GM18511 (cell line): Measurements from ENCODE around the gene KIRREL3.

Experiments
- ATAC-seq: cut with Tn5 transposase; IDR thresholded peaks from one replicate; pipeline ENCODE4 v1.9.1; 2021; ENCODE audit warnings: mild to moderate bottlenecking, moderate library complexity; ENCODE audit not compliant: unreplicated experiment

Gene KIRREL3

GRCh38 chr11:126997641-126998040 lies 2.9 kb downstream of the KIRREL3 start:
- no peak for ATAC-seq

- ATAC-seq, result no peak
Measured at GRCh38 chr11:126997196-126997595, 3.4 kb downstream of the KIRREL3 start.

- ATAC-seq, result no peak
Measured at GRCh38 chr11:126996036-126996804, 4.3 kb downstream of the KIRREL3 start.

GRCh38 chr11:126993599-126993998 lies 7.0 kb downstream of the KIRREL3 start:
- no peak for ATAC-seq

- no peak for ATAC-seq
Measured at GRCh38 chr11:126992804-126993111, 7.8 kb downstream of the KIRREL3 start.

GRCh38 chr11:126992065-126992803 lies 8.3 kb downstream of the KIRREL3 start:
- ATAC-seq, result no peak

- no peak for ATAC-seq
Measured at GRCh38 chr11:126991596-126991995, 9.0 kb downstream of the KIRREL3 start.

GRCh38 chr11:126990716-126991480 lies 9.7 kb downstream of the KIRREL3 start:
- peak; percentile 6 for ATAC-seq

GRCh38 chr11:126989942-126990715 lies 10.4 kb downstream of the KIRREL3 start:
- ATAC-seq, result peak; percentile 89

GRCh38 chr11:126988655-126989054 lies 11.9 kb downstream of the KIRREL3 start:
- no peak for ATAC-seq

GRCh38 chr11:126981635-126982034 lies 18.9 kb downstream of the KIRREL3 start:
- ATAC-seq, result no peak

- no peak for ATAC-seq
Measured at GRCh38 chr11:126978911-126979310, 21.7 kb downstream of the KIRREL3 start.

- ATAC-seq, result no peak
Measured at GRCh38 chr11:126978165-126978564, 22.4 kb downstream of the KIRREL3 start.

- no peak for ATAC-seq
Measured at GRCh38 chr11:126973051-126973450, 27.5 kb downstream of the KIRREL3 start.

GRCh38 chr11:126971305-126971704 lies 29.3 kb downstream of the KIRREL3 start:
- no peak for ATAC-seq

- ATAC-seq, result peak; percentile 87
Measured at GRCh38 chr11:126969865-126970479, 30.6 kb downstream of the KIRREL3 start.

GRCh38 chr11:126968915-126969314 lies 31.7 kb downstream of the KIRREL3 start:
- ATAC-seq, result no peak

- ATAC-seq, result no peak
Measured at GRCh38 chr11:126965331-126965730, 35.2 kb downstream of the KIRREL3 start.

- ATAC-seq, result no peak
Measured at GRCh38 chr11:126963603-126964363, 36.8 kb downstream of the KIRREL3 start.

- ATAC-seq, result no peak
Measured at GRCh38 chr11:126963115-126963514, 37.5 kb downstream of the KIRREL3 start.
